Transverse colon (tissue), 4 donors: ENCODE results near the gene IL20RA.

Experiments used
- POLR2A ChIP-seq: fragments of 450-650 bp; IDR thresholded peaks from one replicate; pipeline ENCODE4 v1.6.1; 2016; ENCODE audit warnings: antibody characterized with exemption, mild to moderate bottlenecking, moderate library complexity
- POLR2AphosphoS5 ChIP-seq, 3 donors: sonication (generic); formaldehyde crosslinking; IDR thresholded peaks; one replicate each; pipeline ENCODE4 v1.6.1; 2016; ENCODE audit warnings: antibody characterized with exemption in 3 of 3
- TF ChIP-seq, protein P1 (sequence below), 5 experiments: fragments of 200-600 bp in 3 of 5; fragments of 450-650 bp in 2 of 5; sonication (generic) in 3 of 5; IDR thresholded peaks; 1 replicate in 2 of 5; 2 replicates in 3 of 5; pipeline ENCODE4 v1.5.1; 2016 to 2017; ENCODE audit warnings: antibody characterized with exemption in 5 of 5, inconsistent platforms in 3 of 5, mild to moderate bottlenecking in 2 of 5, moderate library complexity in 1 of 5

GRCh38 chr6:137016356-137016755 lies 28.4 kb downstream of the IL20RA start:
- TF ChIP-seq, protein P1, sequence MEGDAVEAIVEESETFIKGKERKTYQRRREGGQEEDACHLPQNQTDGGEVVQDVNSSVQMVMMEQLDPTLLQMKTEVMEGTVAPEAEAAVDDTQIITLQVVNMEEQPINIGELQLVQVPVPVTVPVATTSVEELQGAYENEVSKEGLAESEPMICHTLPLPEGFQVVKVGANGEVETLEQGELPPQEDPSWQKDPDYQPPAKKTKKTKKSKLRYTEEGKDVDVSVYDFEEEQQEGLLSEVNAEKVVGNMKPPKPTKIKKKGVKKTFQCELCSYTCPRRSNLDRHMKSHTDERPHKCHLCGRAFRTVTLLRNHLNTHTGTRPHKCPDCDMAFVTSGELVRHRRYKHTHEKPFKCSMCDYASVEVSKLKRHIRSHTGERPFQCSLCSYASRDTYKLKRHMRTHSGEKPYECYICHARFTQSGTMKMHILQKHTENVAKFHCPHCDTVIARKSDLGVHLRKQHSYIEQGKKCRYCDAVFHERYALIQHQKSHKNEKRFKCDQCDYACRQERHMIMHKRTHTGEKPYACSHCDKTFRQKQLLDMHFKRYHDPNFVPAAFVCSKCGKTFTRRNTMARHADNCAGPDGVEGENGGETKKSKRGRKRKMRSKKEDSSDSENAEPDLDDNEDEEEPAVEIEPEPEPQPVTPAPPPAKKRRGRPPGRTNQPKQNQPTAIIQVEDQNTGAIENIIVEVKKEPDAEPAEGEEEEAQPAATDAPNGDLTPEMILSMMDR (IDR thresholded peaks at IDR 0.05) = no peak
- TF ChIP-seq POLR2A = no peak
- no peak for TF ChIP-seq POLR2AphosphoS5 (IDR thresholded peaks at IDR 0.05)
